ENCODE measurements around the gene CINP. TPM values are rescaled to one million over a fixed set of nuclear protein-coding genes. Genes with fewer than 3 reads are reported as not detected.
"Not testable (repeated sequence)": the region's sequence is repeated elsewhere in the genome, so short reads cannot be mapped to it uniquely, and the experiment has no call there.

CINP gene
- total and polyA plus RNA-seq, 2 of the 8 experiments (the other 6 are each of a cell fraction or from before 2014, with no cell fraction given), result 47.8 to 51.6 TPM

GRCh38 chr14:102351593-102351992, 11.1 kb downstream of the CINP start:
- H4K5ac ChIP-seq (ENCODE audit: insufficient read length, low read depth, low read length); H3K4me2 ChIP-seq (ENCODE audit: insufficient read depth in 1 of 2, low read depth in 2 of 2, low read length in 2 of 2); FAIRE-seq; H2BK15ac ChIP-seq (ENCODE audit: low read length); H4K91ac ChIP-seq (replicated peaks; ENCODE audit: insufficient read length, low read length); H3K4me3 ChIP-seq (ENCODE audit: extremely low read depth in 1 of 4, insufficient read depth in 2 of 4, low read depth in 3 of 4, low read length in 4 of 4); H3K9me3 ChIP-seq (ENCODE audit: insufficient read depth in 2 of 2, low read depth in 1 of 2, low read length in 1 of 2); H2AFZ ChIP-seq (ENCODE audit: low read length); H3K27ac ChIP-seq (ENCODE audit: low read depth, low read length); H3K56ac ChIP-seq (replicated peaks; ENCODE audit: insufficient read length, low read depth, low read length); H4K20me1 ChIP-seq (replicated peaks in 1 of 2; ENCODE audit: control insufficient read depth in 1 of 2, insufficient read depth in 2 of 2, low read length in 2 of 2); H2BK5ac ChIP-seq (ENCODE audit: low read depth, low read length); H3K23me2 ChIP-seq (ENCODE audit: low read depth, low read length); H3K27me3 ChIP-seq (replicated peaks in 1 of 4; ENCODE audit: control insufficient read depth in 3 of 4, extremely low read depth in 1 of 4, insufficient read depth in 3 of 4, low read length in 3 of 4); H3K4ac ChIP-seq (replicated peaks; ENCODE audit: insufficient read length, low read depth, low read length); H3K9ac ChIP-seq (replicated peaks in 1 of 4; ENCODE audit: extremely low read depth in 1 of 4, low read depth in 3 of 4, low read length in 3 of 4); H2BK120ac ChIP-seq (replicated peaks; ENCODE audit: low read depth, low read length); H2AK5ac ChIP-seq (ENCODE audit: low read depth, low read length); H3K79me2 ChIP-seq (ENCODE audit: control insufficient read depth in 1 of 2, insufficient read depth in 2 of 2, low read length in 2 of 2); H3K79me1 ChIP-seq (ENCODE audit: low read depth, low read length); H3K4me1 ChIP-seq (replicated peaks in 1 of 4; ENCODE audit: control insufficient read depth in 3 of 4, insufficient read depth in 4 of 4, low read length in 3 of 4); H3K23ac ChIP-seq (ENCODE audit: insufficient read length); H2BK20ac ChIP-seq (ENCODE audit: low read length); H4K8ac ChIP-seq (ENCODE audit: extremely low read depth, insufficient read depth, low read length); H2BK12ac ChIP-seq (ENCODE audit: low read depth, low read length); H3K18ac ChIP-seq (ENCODE audit: extremely low read depth, low read length); DNase-seq (ENCODE audit: low read depth in 1 of 2, low spot score in 2 of 2); H3K14ac ChIP-seq (ENCODE audit: insufficient read length): not testable (repeated sequence)
- POLR2A ChIA-PET (ENCODE audit: partially characterized antibody), result interaction anchor here (1.1 to 2.1 kb wide), 3 partner anchors 8 to 11 kb away, joined by 3 to 8 read pairs (median 3); partner anchors contain the start of genes CINP and TECPR2
- CTCF ChIA-PET (ENCODE audit: partially characterized antibody), result interaction anchor here (0.6 to 1.3 kb wide), 2 partner anchors 69 to 653 kb away, joined by 3 read pairs; no protein-coding TSS in a partner anchor
- H3K36me3 ChIP-seq (ENCODE audit: control insufficient read depth in 2 of 4, insufficient read depth in 4 of 4, low read length in 3 of 4), result peaks cover 2 to 26% (median 18%) of the 10 kb centered on the region in 4 experiments; a peak in 6 of 8 replicates
- WGBS, 2 experiments (ENCODE audit: extremely low coverage in 1 of 2, insufficient coverage in 1 of 2, insufficient read length in 1 of 2, insufficient replicate concordance in 2 of 2, low coverage in 1 of 2, low lambda C conversion rate in 2 of 2, missing lambda C conversion rate in 1 of 2), result 97% methylated on average over 9 of the region's 9 CpGs; no CpG with 5 or more reads in 1 of the 2 experiments
